Measurements from ENCODE around the gene TMEM220. TPM values are rescaled to one million over a fixed set of nuclear protein-coding genes. Genes with fewer than 3 reads are reported as not detected.

Gene TMEM220
- total and polyA plus RNA-seq, 5 donors from 2014 or later = 0.15 to 3.1 (median 2.0) TPM

- peak overlapping the region in 2 of 3 donors; percentile 25 to 57 for H3K27ac Mint-ChIP-seq
Measured at GRCh38 chr17:10754861-10755591, 25.2 kb upstream of the TMEM220 start.

GRCh38 chr17:10754109-10754508 is 24.3 kb upstream of the TMEM220 start:
- Histone ChIP-seq H3K9me3 (ENCODE audit: control insufficient read depth in 2 of 2, low read length in 2 of 2) (no peaks in the 10 kb centered on the region), H3K27ac (ENCODE audit: insufficient read depth, low read length, poor library complexity, severe bottlenecking) (no peak overlapping the region), H3K36me3 (ENCODE audit: control insufficient read depth, insufficient read depth, low read length) (no peaks in the 10 kb centered on the region), H3K27me3 (ENCODE audit: control insufficient read depth, insufficient read depth, low read length) (no peaks in the 10 kb centered on the region), H3K4me3 (ENCODE audit: low read depth, low read length) (no peak overlapping the region), H3K4me1 (ENCODE audit: control insufficient read depth, insufficient read depth, low read length, poor library complexity, severe bottlenecking) (no peaks in the 10 kb centered on the region)
- Mint-ChIP-seq H3K9me3 (peaks cover 0 to 2% (median 0%) of the 10 kb centered on the region in 7 donors), H3K4me1 (peaks cover 0 to 5% (median 0%) of the 10 kb centered on the region in 4 donors), H3K27me3 (no peaks in the 10 kb centered on the region), H3K4me3 (no peak overlapping the region), H3K36me3 (no peaks in the 10 kb centered on the region), H3K27ac (no peak overlapping the region)
- ATAC-seq (ENCODE audit: low read depth in 2 of 2) = no peak
- peak in 1 of 3 donors; percentile 35 for DNase-seq

More at GRCh38 chr17:10754861-10755591, 25.2 kb upstream of the TMEM220 start:
- Mint-ChIP-seq H3K9me3 (peaks cover 0 to under 1% (median 0%) of the 10 kb centered on the region in 7 donors), H3K4me3 (no peak overlapping the region), H3K36me3 (no peaks in the 10 kb centered on the region), H3K27me3 (no peaks in the 10 kb centered on the region), H3K4me1 (peaks cover 0 to 5% (median 0%) of the 10 kb centered on the region in 4 donors)
- Histone ChIP-seq H3K36me3 (ENCODE audit: control insufficient read depth, insufficient read depth, low read length) (no peaks in the 10 kb centered on the region), H3K4me3 (ENCODE audit: low read depth, low read length) (no peak overlapping the region), H3K27me3 (ENCODE audit: control insufficient read depth, insufficient read depth, low read length) (no peaks in the 10 kb centered on the region), H3K4me1 (ENCODE audit: control insufficient read depth, insufficient read depth, low read length, poor library complexity, severe bottlenecking) (no peaks in the 10 kb centered on the region), H3K27ac (ENCODE audit: insufficient read depth, low read length, poor library complexity, severe bottlenecking) (no peak overlapping the region), H3K9me3 (ENCODE audit: control insufficient read depth in 2 of 2, low read length in 2 of 2) (no peaks in the 10 kb centered on the region)
- DNase-seq = no peak
- ATAC-seq (ENCODE audit: low read depth in 2 of 2) = no peak

- H3K4me1 Mint-ChIP-seq = peaks cover 0 to 5% (median 0%) of the 10 kb centered on the region in 4 donors
- no peaks in the 10 kb centered on the region for H3K27me3 ChIP-seq (ENCODE audit: control insufficient read depth, insufficient read depth, low read length)
- DNase-seq = no peak
- no peaks in the 10 kb centered on the region for H3K36me3 ChIP-seq (ENCODE audit: control insufficient read depth, insufficient read depth, low read length)
- H3K27ac ChIP-seq (ENCODE audit: insufficient read depth, low read length, poor library complexity, severe bottlenecking) = no peak overlapping the region
- H3K36me3 Mint-ChIP-seq = no peaks in the 10 kb centered on the region
- H3K9me3 ChIP-seq (ENCODE audit: control insufficient read depth in 2 of 2, low read length in 2 of 2) = no peaks in the 10 kb centered on the region
- no peak overlapping the region for H3K4me3 ChIP-seq (ENCODE audit: low read depth, low read length)
- no peaks in the 10 kb centered on the region for H3K27me3 Mint-ChIP-seq
- no peak overlapping the region for H3K27ac Mint-ChIP-seq
- no peak overlapping the region for H3K4me3 Mint-ChIP-seq
- ATAC-seq (ENCODE audit: low read depth in 2 of 2) = no peak
- no peaks in the 10 kb centered on the region for H3K4me1 ChIP-seq (ENCODE audit: control insufficient read depth, insufficient read depth, low read length, poor library complexity, severe bottlenecking)
- peaks cover 0 to 2% (median 0%) of the 10 kb centered on the region in 7 donors for H3K9me3 Mint-ChIP-seq
Measured at GRCh38 chr17:10752696-10753095, 22.9 kb upstream of the TMEM220 start.

- ATAC-seq (ENCODE audit: low read depth in 2 of 2) = no peak
- Mint-ChIP-seq H3K27ac (no peak overlapping the region), H3K4me3 (no peak overlapping the region), H3K4me1 (peaks cover 0 to 5% (median 2%) of the 10 kb centered on the region in 4 donors), H3K36me3 (no peaks in the 10 kb centered on the region), H3K27me3 (peaks cover 4% of the 10 kb centered on the region), H3K9me3 (peaks cover 0 to 2% (median 0%) of the 10 kb centered on the region in 7 donors)
- Histone ChIP-seq H3K4me3 (ENCODE audit: low read depth, low read length) (no peak overlapping the region), H3K9me3 (ENCODE audit: control insufficient read depth in 2 of 2, low read length in 2 of 2) (no peaks in the 10 kb centered on the region), H3K27me3 (ENCODE audit: control insufficient read depth, insufficient read depth, low read length) (no peaks in the 10 kb centered on the region), H3K36me3 (ENCODE audit: control insufficient read depth, insufficient read depth, low read length) (no peaks in the 10 kb centered on the region), H3K4me1 (ENCODE audit: control insufficient read depth, insufficient read depth, low read length, poor library complexity, severe bottlenecking) (no peaks in the 10 kb centered on the region), H3K27ac (ENCODE audit: insufficient read depth, low read length, poor library complexity, severe bottlenecking) (no peak overlapping the region)
- DNase-seq = no peak
Measured at GRCh38 chr17:10751563-10751962, 21.7 kb upstream of the TMEM220 start.

- no peaks in the 10 kb centered on the region for H3K27me3 ChIP-seq (ENCODE audit: control insufficient read depth, insufficient read depth, low read length)
- H3K36me3 ChIP-seq (ENCODE audit: control insufficient read depth, insufficient read depth, low read length) = no peaks in the 10 kb centered on the region
- H3K27ac ChIP-seq (ENCODE audit: insufficient read depth, low read length, poor library complexity, severe bottlenecking) = no peak overlapping the region
- DNase-seq (no peak), ATAC-seq (ENCODE audit: low read depth in 2 of 2) (no peak)
- peaks cover 4% of the 10 kb centered on the region for H3K27me3 Mint-ChIP-seq
- no peaks in the 10 kb centered on the region for H3K4me1 ChIP-seq (ENCODE audit: control insufficient read depth, insufficient read depth, low read length, poor library complexity, severe bottlenecking)
- H3K9me3 ChIP-seq (ENCODE audit: control insufficient read depth in 2 of 2, low read length in 2 of 2) = no peaks in the 10 kb centered on the region
- H3K27ac Mint-ChIP-seq = no peak overlapping the region
- no peak overlapping the region for H3K4me3 ChIP-seq (ENCODE audit: low read depth, low read length)
- peaks cover 0 to 5% (median 0%) of the 10 kb centered on the region in 4 donors for H3K4me1 Mint-ChIP-seq
- peaks cover 0 to 2% (median 0%) of the 10 kb centered on the region in 7 donors for H3K9me3 Mint-ChIP-seq
- H3K4me3 Mint-ChIP-seq = no peak overlapping the region
- H3K36me3 Mint-ChIP-seq = no peaks in the 10 kb centered on the region
Measured at GRCh38 chr17:10750210-10750609, 20.4 kb upstream of the TMEM220 start.

GRCh38 chr17:10748531-10749181 is 18.8 kb upstream of the TMEM220 start:
- Mint-ChIP-seq H3K27ac (no peak overlapping the region), H3K9me3 (peaks cover 0 to 2% (median 0%) of the 10 kb centered on the region in 7 donors), H3K36me3 (no peaks in the 10 kb centered on the region), H3K27me3 (peaks cover 9% of the 10 kb centered on the region), H3K4me1 (peaks cover 0 to 13% (median 8%) of the 10 kb centered on the region in 4 donors), H3K4me3 (no peak overlapping the region)
- Histone ChIP-seq H3K4me1 (ENCODE audit: control insufficient read depth, insufficient read depth, low read length, poor library complexity, severe bottlenecking) (peaks cover 5% of the 10 kb centered on the region), H3K36me3 (ENCODE audit: control insufficient read depth, insufficient read depth, low read length) (no peaks in the 10 kb centered on the region), H3K27ac (ENCODE audit: insufficient read depth, low read length, poor library complexity, severe bottlenecking) (no peak overlapping the region), H3K4me3 (ENCODE audit: low read depth, low read length) (no peak overlapping the region), H3K9me3 (ENCODE audit: control insufficient read depth in 2 of 2, low read length in 2 of 2) (no peaks in the 10 kb centered on the region), H3K27me3 (ENCODE audit: control insufficient read depth, insufficient read depth, low read length) (no peaks in the 10 kb centered on the region)
- no peak for ATAC-seq (ENCODE audit: low read depth in 2 of 2)
- no peak for DNase-seq

GRCh38 chr17:10745231-10745630 is 15.4 kb upstream of the TMEM220 start:
- no peaks in the 10 kb centered on the region for H3K36me3 Mint-ChIP-seq

More at GRCh38 chr17:10745231-10745630, 15.4 kb upstream of the TMEM220 start:
- Mint-ChIP-seq H3K4me3 (no peak overlapping the region), H3K4me1 (peaks cover 0 to 13% (median 8%) of the 10 kb centered on the region in 4 donors), H3K9me3 (peaks cover 0 to 2% (median 0%) of the 10 kb centered on the region in 7 donors), H3K27me3 (peaks cover 16% of the 10 kb centered on the region), H3K27ac (no peak overlapping the region)
- Histone ChIP-seq H3K9me3 (ENCODE audit: control insufficient read depth in 2 of 2, low read length in 2 of 2) (no peaks in the 10 kb centered on the region), H3K36me3 (ENCODE audit: control insufficient read depth, insufficient read depth, low read length) (no peaks in the 10 kb centered on the region), H3K27me3 (ENCODE audit: control insufficient read depth, insufficient read depth, low read length) (no peaks in the 10 kb centered on the region), H3K27ac (ENCODE audit: insufficient read depth, low read length, poor library complexity, severe bottlenecking) (no peak overlapping the region), H3K4me1 (ENCODE audit: control insufficient read depth, insufficient read depth, low read length, poor library complexity, severe bottlenecking) (peaks cover 5% of the 10 kb centered on the region), H3K4me3 (ENCODE audit: low read depth, low read length) (no peak overlapping the region)
- ATAC-seq (ENCODE audit: low read depth in 2 of 2) (no peak), DNase-seq (no peak)

All from CD4-positive, CD25-positive, alpha-beta regulatory T cell (primary cell).